BJ (cell line): ENCODE measurements around the gene BEND7. TPM values are rescaled to one million over a fixed set of nuclear protein-coding genes. Genes with fewer than 3 reads are reported as not detected.

ENCODE experiments used
- CTCF ChIA-PET: fragments of 350-600 bp; formaldehyde crosslinking; extraction: SDS; loops from one replicate; lab custom pipeline; 2021; ENCODE audit warnings: antibody characterized with exemption, inconsistent platforms; lab: Yijun Ruan, JAX
- POLR2A ChIA-PET: fragments of 300-600 bp; sonication (Branson Sonifier 250); formaldehyde crosslinking; extraction: SDS; loops from one replicate; lab custom pipeline; 2021; ENCODE audit warnings: antibody characterized with exemption; lab: Charles Lee
- DNase-seq: peaks from one replicate; pipeline ENCODE4 v3.0.0-alpha.2; 2011; ENCODE audit warnings: low read depth
- H3K27me3 ChIP-seq: 2 replicates; pipeline ENCODE4 v1.6.0; 2011; ENCODE audit warnings: low read length; ENCODE audit not compliant: control insufficient read depth, insufficient read depth
- H3K36me3 ChIP-seq: 2 replicates; pipeline ENCODE4 v1.5.1; 2011; ENCODE audit warnings: low read length; ENCODE audit not compliant: control insufficient read depth, insufficient read depth
- H3K4me3 ChIP-seq: 2 replicates; pipeline ENCODE4 v1.5.1; 2011; ENCODE audit warnings: low read depth, mild to moderate bottlenecking, control low read depth, low read length
- polyA plus RNA-seq: library from polyadenylated mRNA; depleted of rRNA; stranded (reverse); fragments of >200 nt; gene quantifications from 2 replicates; pipeline ENCODE4 v1.2.3, GENCODE V29; 2011
- TF ChIP-seq, protein P1 (sequence below): IDR thresholded peaks from 2 replicates; pipeline ENCODE4 v1.5.1; 2011; ENCODE audit warnings: low read depth, mild to moderate bottlenecking, control low read depth, inconsistent platforms, low read length, moderate library complexity; ENCODE audit not compliant: insufficient read depth

Gene BEND7
- polyA plus RNA-seq, 1 experiment, result 4.5 TPM

DNA sequence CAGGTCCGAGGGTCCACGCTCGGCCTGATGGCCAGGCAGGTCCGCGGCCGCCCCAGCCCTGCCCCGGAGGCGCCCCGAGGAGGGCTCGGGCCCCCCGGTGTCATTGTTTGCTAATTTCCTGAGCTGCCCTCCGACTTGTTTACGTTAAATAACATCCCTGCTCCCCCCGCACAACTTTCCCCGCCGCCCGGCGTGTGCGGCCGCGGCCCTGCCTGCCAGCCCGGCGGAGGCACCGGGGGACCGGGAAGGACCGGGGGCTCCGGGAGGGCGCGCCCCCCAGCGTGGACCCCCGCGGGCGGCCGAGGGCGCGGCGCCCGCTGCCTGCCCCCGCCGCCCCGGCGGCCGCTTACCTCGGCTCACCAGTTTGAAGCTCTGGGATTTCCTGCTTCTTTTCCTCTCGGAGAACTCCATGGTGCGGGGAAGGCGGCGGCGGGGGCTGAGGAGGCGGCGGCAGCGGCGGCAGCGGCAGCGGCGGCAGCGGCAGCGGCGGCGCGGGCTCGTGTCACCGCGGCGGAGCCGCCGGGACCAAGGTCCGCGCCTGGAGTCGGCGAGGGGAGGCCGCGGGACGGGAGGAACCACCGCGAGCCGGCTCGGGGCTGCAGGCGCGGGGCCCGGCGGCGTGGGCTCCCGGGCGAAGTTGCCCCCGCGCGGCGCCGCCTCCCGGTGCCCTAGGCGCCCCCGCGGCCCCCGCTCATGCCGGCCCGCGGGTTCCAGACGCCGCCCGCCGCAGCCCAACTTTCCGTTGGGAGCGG lies 515 bp downstream of the BEND7 start:
- DNase-seq, result no peak
- ChIA-PET CTCF (interaction anchor here (0.6 kb wide), 1 partner anchor 226 kb away, joined by 3 read pairs; no protein-coding TSS in a partner anchor), POLR2A (interaction anchor here (0.7 kb wide), 1 partner anchor 1307 kb away, joined by 6 read pairs; no protein-coding TSS in a partner anchor)
- H3K36me3 ChIP-seq, result peaks cover 2% of the 10 kb centered on the region
- TF ChIP-seq, protein P1, sequence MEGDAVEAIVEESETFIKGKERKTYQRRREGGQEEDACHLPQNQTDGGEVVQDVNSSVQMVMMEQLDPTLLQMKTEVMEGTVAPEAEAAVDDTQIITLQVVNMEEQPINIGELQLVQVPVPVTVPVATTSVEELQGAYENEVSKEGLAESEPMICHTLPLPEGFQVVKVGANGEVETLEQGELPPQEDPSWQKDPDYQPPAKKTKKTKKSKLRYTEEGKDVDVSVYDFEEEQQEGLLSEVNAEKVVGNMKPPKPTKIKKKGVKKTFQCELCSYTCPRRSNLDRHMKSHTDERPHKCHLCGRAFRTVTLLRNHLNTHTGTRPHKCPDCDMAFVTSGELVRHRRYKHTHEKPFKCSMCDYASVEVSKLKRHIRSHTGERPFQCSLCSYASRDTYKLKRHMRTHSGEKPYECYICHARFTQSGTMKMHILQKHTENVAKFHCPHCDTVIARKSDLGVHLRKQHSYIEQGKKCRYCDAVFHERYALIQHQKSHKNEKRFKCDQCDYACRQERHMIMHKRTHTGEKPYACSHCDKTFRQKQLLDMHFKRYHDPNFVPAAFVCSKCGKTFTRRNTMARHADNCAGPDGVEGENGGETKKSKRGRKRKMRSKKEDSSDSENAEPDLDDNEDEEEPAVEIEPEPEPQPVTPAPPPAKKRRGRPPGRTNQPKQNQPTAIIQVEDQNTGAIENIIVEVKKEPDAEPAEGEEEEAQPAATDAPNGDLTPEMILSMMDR, result no peak
- peak overlapping the region; percentile 65 for H3K4me3 ChIP-seq
- H3K27me3 ChIP-seq, result no peaks in the 10 kb centered on the region

DNA sequence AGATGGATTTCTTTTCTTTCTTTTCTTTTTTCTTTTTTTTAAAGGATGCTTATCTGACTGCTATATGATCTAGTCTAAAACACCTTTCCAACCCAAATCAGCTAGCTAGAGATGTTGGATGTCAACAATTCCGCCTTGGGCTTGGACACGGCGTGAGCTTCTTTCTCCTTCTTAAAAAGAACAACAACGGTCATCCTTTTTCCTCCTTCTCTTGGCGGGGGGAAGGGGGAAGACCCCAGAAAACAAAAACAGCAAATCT lies 1.0 kb downstream of the BEND7 start:
- POLR2A ChIA-PET, result interaction anchor here (0.7 kb wide), 1 partner anchor 1306 kb away, joined by 6 read pairs; no protein-coding TSS in a partner anchor
- DNase-seq, result no peak
- no peaks in the 10 kb centered on the region for H3K27me3 ChIP-seq
- TF ChIP-seq, protein P1, result no peak
- H3K4me3 ChIP-seq, result peak overlapping the region; percentile 65
- peaks cover 2% of the 10 kb centered on the region for H3K36me3 ChIP-seq
- CTCF ChIA-PET, result no interaction called here

DNA sequence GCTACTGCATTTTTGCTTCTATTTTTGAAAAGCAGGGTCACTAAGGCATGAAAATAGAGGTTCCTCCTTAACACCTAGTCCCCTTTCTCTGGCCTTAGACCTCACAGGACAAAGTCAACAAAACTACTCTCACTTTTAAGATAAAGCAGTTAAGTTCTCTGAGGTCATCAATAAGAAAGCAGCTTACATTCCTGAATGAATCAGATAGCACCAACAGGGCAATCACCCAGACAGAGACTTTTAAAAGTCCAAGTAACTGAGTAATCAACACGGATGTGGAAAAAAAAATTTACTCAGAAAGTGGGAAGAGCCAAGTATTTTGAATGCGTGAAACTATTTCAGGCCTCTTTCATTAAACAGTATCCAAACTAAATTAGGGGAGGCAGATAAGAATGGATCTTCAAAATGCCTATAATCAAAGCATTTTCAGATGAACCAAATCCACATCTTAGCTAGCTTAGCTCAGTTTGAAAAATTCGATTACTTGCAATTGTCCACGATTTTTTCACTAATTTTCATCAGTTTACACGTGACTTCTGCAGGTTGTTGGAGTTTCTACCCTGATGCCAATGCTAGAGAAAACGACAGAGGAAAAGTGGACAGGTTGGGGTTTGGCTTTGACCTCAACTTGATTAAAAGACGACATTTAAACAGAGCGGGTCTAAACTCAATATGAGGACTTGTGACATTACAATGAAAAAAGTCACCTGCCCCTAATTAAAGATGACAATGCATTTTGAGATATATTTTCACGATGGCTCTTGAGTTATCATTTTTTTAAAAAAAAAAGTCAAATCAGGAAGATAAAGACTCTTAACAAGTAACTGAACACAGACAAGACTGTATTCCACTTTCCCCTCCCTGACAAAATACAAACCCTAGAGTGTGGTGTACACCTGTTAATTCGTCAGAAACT lies 1.6 kb downstream of the BEND7 start:
- ChIA-PET POLR2A (interaction anchor here (0.7 kb wide), 1 partner anchor 1306 kb away, joined by 6 read pairs; no protein-coding TSS in a partner anchor), CTCF (interaction anchor here (0.9 to 1.2 kb wide), 3 partner anchors 9 to 95 kb away, joined by 3 to 4 read pairs (median 4); no protein-coding TSS in a partner anchor)
- Histone ChIP-seq H3K4me3 (peak overlapping the region; percentile 65), H3K36me3 (peaks cover 2% of the 10 kb centered on the region), H3K27me3 (no peaks in the 10 kb centered on the region)
- TF ChIP-seq, protein P1, result no peak
- DNase-seq, result peak; percentile 17

DNA sequence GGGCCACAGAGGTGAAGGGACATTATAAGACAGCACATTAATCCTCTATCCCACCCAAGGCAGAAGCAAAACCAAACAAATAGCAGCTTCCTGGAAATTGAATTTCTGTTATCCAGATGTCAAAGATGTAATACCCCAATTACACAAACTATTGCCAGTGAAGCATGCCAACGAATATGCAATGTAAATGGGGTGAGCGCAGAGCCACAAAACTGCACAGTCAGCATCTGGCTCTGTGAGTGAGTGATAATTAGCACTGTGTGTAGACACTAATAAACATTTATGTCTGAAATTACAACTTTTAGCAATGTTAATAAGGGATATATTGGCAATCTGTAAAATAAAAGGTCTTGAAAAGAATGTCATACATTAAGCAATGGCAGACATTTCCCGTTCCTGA lies 3.2 kb downstream of the BEND7 start:
- Histone ChIP-seq H3K27me3 (no peaks in the 10 kb centered on the region), H3K4me3 (no peak overlapping the region), H3K36me3 (peaks cover 2% of the 10 kb centered on the region)
- ChIA-PET POLR2A (no interaction called here), CTCF (no interaction called here)
- DNase-seq, result no peak
- TF ChIP-seq, protein P1, result no peak

DNA sequence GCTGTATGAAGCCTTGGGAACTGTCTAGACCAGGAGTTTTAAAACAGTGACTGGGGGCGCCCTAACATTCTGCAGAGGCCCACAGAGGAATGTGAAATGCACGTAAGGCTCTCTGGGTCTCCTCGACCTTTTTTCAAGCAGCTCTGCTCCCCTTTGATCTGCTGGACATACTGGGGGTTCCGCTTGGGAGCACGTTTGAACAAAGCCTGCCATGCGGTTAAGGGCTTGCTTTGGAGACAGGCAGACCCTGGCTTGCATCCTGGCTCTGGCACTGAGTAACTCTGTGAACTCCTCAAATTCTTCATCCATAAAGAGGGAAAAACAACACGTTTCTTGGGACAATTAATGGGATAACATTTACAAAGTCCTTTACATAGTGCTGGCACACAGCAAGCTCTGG lies 7.8 kb downstream of the BEND7 start:
- TF ChIP-seq, protein P1, result no peak
- H3K4me3 ChIP-seq, result no peak overlapping the region
- no peak for DNase-seq
- POLR2A ChIA-PET, result interaction anchor here (0.6 kb wide), 1 partner anchor 552 kb away, joined by 3 read pairs; no protein-coding TSS in a partner anchor
- CTCF ChIA-PET, result no interaction called here
- no peaks in the 10 kb centered on the region for H3K27me3 ChIP-seq
- peaks cover 2% of the 10 kb centered on the region for H3K36me3 ChIP-seq
